ENCODE results near the gene PANX3. TPM values are rescaled to one million over a fixed set of nuclear protein-coding genes. Genes with fewer than 3 reads are reported as not detected.

Gene PANX3
- polyA plus RNA-seq, 1 donor from 2014 or later: not detected

- Histone ChIP-seq H3K9me3 (ENCODE audit: low read length) (no peaks in the 10 kb centered on the region), H3K36me3 (ENCODE audit: insufficient read depth, low read length) (no peaks in the 10 kb centered on the region), H3K27ac (ENCODE audit: low read length) (no peak overlapping the region), H4K20me1 (ENCODE audit: insufficient read depth) (no peaks in the 10 kb centered on the region), H3K79me2 (replicated peaks; ENCODE audit: insufficient read depth, low read length) (no peaks in the 10 kb centered on the region), H3K9me2 (ENCODE audit: insufficient read depth, low read length) (no peaks in the 10 kb centered on the region), H3K4me2 (ENCODE audit: low read length) (no peak overlapping the region), H3F3A (ENCODE audit: insufficient read depth, low read length, poor library complexity, severe bottlenecking) (peaks cover 1% of the 10 kb centered on the region), H3K4me3 (ENCODE audit: low read length) (no peak overlapping the region), H2AFZ (ENCODE audit: low read depth, low read length) (no peak overlapping the region), H3K27me3 (ENCODE audit: insufficient read depth, low read depth, low read length) (no peaks in the 10 kb centered on the region), H3K9ac (ENCODE audit: low read length) (no peak overlapping the region)
- TF ChIP-seq EZH2 (IDR thresholded peaks at IDR 0.05; ENCODE audit: borderline replicate concordance, insufficient read depth, low read length, poor library complexity, severe bottlenecking) (no peak), TAF1 (IDR thresholded peaks at IDR 0.05; ENCODE audit: low read depth) (no peak), MXI1 (conservative IDR thresholded peaks at IDR 0.05; ENCODE audit: poor library complexity, severe bottlenecking) (no peak), RAD21 (conservative IDR thresholded peaks at IDR 0.05) (no peak), REST (IDR thresholded peaks at IDR 0.05; ENCODE audit: borderline replicate concordance) (no peak), POLR2AphosphoS5 (IDR thresholded peaks at IDR 0.05) (no peak), EP300 (conservative IDR thresholded peaks at IDR 0.05; ENCODE audit: poor library complexity, severe bottlenecking) (no peak), SMC3 (conservative IDR thresholded peaks at IDR 0.05; ENCODE audit: poor library complexity) (no peak), CTCF (IDR thresholded peaks at IDR 0.05; ENCODE audit: poor library complexity, severe bottlenecking) (no peak)
Measured at GRCh38 chr11:124663861-124664260, 52.6 kb downstream of the PANX3 start.

GRCh38 chr11:124667601-124668000 lies 56.4 kb downstream of the PANX3 start:
- H3K27me3 ChIP-seq (ENCODE audit: insufficient read depth, low read depth, low read length): peaks cover 14% of the 10 kb centered on the region
- no peaks in the 10 kb centered on the region for H3K79me2 ChIP-seq (replicated peaks; ENCODE audit: insufficient read depth, low read length)
- no peaks in the 10 kb centered on the region for H3K9me2 ChIP-seq (ENCODE audit: insufficient read depth, low read length)
- H3F3A ChIP-seq (ENCODE audit: insufficient read depth, low read length, poor library complexity, severe bottlenecking): no peaks in the 10 kb centered on the region
- no peak overlapping the region for H2AFZ ChIP-seq (ENCODE audit: low read depth, low read length)
- TF ChIP-seq CTCF (IDR thresholded peaks at IDR 0.05; ENCODE audit: poor library complexity, severe bottlenecking): no peak
- no peak for TF ChIP-seq POLR2AphosphoS5 (IDR thresholded peaks at IDR 0.05)
- TF ChIP-seq EZH2 (IDR thresholded peaks at IDR 0.05; ENCODE audit: borderline replicate concordance, insufficient read depth, low read length, poor library complexity, severe bottlenecking): no peak
- no peak for TF ChIP-seq MXI1 (conservative IDR thresholded peaks at IDR 0.05; ENCODE audit: poor library complexity, severe bottlenecking)
- no peak for TF ChIP-seq EP300 (conservative IDR thresholded peaks at IDR 0.05; ENCODE audit: poor library complexity, severe bottlenecking)
- no peak for TF ChIP-seq SMC3 (conservative IDR thresholded peaks at IDR 0.05; ENCODE audit: poor library complexity)
- TF ChIP-seq REST (IDR thresholded peaks at IDR 0.05; ENCODE audit: borderline replicate concordance): no peak
- no peak for TF ChIP-seq RAD21 (conservative IDR thresholded peaks at IDR 0.05)
- TF ChIP-seq TAF1 (IDR thresholded peaks at IDR 0.05; ENCODE audit: low read depth): no peak
- H3K9ac ChIP-seq (ENCODE audit: low read length): no peak overlapping the region
- no peak overlapping the region for H3K4me2 ChIP-seq (ENCODE audit: low read length)
- no peak overlapping the region for H3K4me3 ChIP-seq (ENCODE audit: low read length)
- H4K20me1 ChIP-seq (ENCODE audit: insufficient read depth): no peaks in the 10 kb centered on the region
- no peaks in the 10 kb centered on the region for H3K9me3 ChIP-seq (ENCODE audit: low read length)
- H3K36me3 ChIP-seq (ENCODE audit: insufficient read depth, low read length): no peaks in the 10 kb centered on the region
- no peak overlapping the region for H3K27ac ChIP-seq (ENCODE audit: low read length)

Data from neural cell (in vitro differentiated cells).